Lower leg skin (tissue), 4 donors: ENCODE measurements around the gene VPS4A. TPM values are rescaled to one million over a fixed set of nuclear protein-coding genes. Genes with fewer than 3 reads are reported as not detected.

Source experiments
- DNase-seq, 2 donors: peaks; one replicate each; pipeline ENCODE4 v3.0.0-alpha.2; 2019; ENCODE audit warnings: low spot score in 2 of 2
- H3K4me3 ChIP-seq: fragments of 200-600 bp; sonication (generic); 2 replicates; pipeline ENCODE4 v1.5.1; 2017; ENCODE audit warnings: mild to moderate bottlenecking, low read depth; ENCODE audit not compliant: poor library complexity, severe bottlenecking
- POLR2A ChIP-seq, 2 donors: fragments of 450-650 bp; IDR thresholded peaks; one replicate each; pipeline ENCODE4 v1.6.1; 2016 to 2017; ENCODE audit warnings: antibody characterized with exemption in 2 of 2, mild to moderate bottlenecking in 1 of 2, moderate library complexity in 1 of 2
- WGBS, 2 donors: methylation state at CpG; one replicate each; pipeline ENCODE4 v1.1.5; 2018; 5-methylcytosine and 5-hydroxymethylcytosine counted together
- intact Hi-C: fragments of 100-400 bp; cut with DNase I; formaldehyde crosslinking; loops from one replicate; pipeline ENCODE4 v1.15.0; 2023; ENCODE audit warnings: low total_unique reads
- total RNA-seq, 4 donors: library from RNA; depleted of rRNA; stranded (reverse); fragments of >200 nt; gene quantifications; one replicate each; pipeline ENCODE4 v1.1.0, GENCODE V29; 2016
- TF ChIP-seq, protein P1 (sequence below), 3 donors: fragments of 450-650 bp; IDR thresholded peaks; one replicate each; pipeline ENCODE4 v1.5.1; 2016; ENCODE audit warnings: antibody characterized with exemption in 3 of 3, mild to moderate bottlenecking in 3 of 3, moderate library complexity in 2 of 3

The VPS4A gene
- total RNA-seq, 4 donors from 2014 or later: 34.8 to 57.5 (median 35.6) TPM

DNA sequence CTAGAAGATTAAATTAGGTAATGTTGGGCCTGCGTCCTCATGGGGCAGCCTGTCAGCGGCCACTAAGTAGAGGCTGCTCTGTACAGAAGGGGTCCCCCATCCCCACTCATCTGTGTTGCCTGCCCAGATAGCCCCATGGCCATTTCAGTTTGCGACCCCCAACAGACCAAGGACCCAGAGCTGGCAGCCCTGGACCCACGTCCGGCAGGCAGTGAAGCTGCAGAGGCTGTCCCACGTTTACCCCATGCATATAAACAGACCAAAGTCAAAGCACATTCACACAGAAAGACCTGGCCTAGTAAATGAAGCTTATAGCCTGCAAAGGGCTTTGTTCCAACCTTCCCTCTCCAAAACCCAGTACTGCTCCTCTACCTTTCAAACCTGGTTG, 14.6 kb downstream of the VPS4A start:
- 85 to 89% methylated on average over 6 of the region's 6 CpGs for WGBS, 2 donors

DNA sequence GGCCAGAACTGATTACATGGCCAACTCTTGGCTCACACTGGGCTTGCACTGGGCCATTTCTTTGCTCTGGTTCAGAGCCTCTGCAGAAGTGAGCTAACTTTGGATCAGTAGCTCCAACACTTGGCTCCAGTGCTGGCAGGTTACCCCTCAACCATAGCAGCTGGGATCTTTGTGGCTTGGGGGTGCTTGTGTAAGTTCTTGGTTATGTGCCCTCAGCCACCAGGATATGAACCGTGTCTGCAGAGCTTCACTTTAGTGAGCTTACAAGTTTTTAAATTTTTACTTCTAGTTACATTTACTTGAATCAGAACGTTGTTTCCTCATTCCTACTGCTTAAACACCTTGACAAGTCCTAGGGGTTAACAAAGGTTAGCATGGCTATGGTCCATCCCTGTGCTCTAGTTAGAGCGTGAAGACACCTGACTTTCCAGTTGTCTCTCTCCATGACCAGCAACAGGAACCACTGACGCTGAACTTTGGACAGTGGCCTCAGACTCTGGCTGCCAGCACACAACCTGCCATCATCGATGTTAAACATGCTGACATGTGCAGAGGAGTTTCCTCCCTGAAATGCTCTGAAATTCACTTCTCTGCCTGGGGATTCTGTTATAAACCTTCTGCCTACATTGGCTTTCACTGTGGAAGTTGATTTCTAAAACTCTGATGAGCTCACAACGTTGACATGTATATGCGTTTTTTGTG, 15.2 kb downstream of the VPS4A start:
- 55 to 58% methylated on average over 7 of the region's 7 CpGs for WGBS, 2 donors
- intact Hi-C loops: no loop called here
- no peak for TF ChIP-seq POLR2A (IDR thresholded peaks at IDR 0.05)
- TF ChIP-seq, protein P1, sequence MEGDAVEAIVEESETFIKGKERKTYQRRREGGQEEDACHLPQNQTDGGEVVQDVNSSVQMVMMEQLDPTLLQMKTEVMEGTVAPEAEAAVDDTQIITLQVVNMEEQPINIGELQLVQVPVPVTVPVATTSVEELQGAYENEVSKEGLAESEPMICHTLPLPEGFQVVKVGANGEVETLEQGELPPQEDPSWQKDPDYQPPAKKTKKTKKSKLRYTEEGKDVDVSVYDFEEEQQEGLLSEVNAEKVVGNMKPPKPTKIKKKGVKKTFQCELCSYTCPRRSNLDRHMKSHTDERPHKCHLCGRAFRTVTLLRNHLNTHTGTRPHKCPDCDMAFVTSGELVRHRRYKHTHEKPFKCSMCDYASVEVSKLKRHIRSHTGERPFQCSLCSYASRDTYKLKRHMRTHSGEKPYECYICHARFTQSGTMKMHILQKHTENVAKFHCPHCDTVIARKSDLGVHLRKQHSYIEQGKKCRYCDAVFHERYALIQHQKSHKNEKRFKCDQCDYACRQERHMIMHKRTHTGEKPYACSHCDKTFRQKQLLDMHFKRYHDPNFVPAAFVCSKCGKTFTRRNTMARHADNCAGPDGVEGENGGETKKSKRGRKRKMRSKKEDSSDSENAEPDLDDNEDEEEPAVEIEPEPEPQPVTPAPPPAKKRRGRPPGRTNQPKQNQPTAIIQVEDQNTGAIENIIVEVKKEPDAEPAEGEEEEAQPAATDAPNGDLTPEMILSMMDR (IDR thresholded peaks at IDR 0.05): no peak
- peak in 1 of 2 donors; percentile 59 for DNase-seq
- H3K4me3 ChIP-seq: no peak overlapping the region

More for the DNA sequence above, 14.6 kb downstream of the VPS4A start:
- TF ChIP-seq, protein P1 (IDR thresholded peaks at IDR 0.05): no peak
- no peak for TF ChIP-seq POLR2A (IDR thresholded peaks at IDR 0.05)
- no peak overlapping the region for H3K4me3 ChIP-seq
- intact Hi-C loops: no loop called here
- DNase-seq: peak in 1 of 2 donors; percentile 76

DNA sequence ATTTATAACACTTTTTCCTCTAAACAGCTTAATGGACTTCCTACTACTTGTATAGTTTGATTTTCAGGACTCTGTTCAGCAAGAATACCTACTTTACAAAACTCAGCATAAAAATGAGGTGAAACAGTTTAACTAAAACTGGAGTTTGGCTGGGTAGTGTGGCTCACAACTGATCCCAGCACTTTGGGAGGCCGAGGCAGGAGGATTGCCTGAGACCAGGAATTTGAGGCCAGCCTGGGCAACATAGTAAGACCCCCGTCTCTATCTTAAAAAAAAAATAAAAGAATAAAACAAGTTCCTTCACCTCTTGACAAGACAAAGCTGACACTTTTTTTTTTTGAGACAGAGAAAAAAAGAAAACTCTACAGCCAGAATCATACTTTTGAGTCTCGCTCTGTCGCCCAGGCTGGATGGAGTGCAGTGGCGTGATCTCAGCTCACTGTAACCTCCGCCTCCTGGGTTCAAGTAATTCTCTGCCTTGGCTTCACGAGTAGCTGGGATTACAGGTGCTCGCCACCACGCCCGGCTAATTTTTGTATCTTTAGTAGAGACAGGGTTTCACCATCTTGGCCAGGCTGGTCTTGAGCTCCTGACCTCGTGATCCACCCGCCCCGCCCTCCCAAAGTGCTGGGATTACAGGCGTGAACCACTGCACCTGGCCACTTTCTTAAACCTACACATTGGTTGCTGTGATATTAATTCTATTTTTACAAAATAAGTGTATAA, 16.6 kb downstream of the VPS4A start:
- TF ChIP-seq, protein P1 (IDR thresholded peaks at IDR 0.05): no peak
- TF ChIP-seq POLR2A (IDR thresholded peaks at IDR 0.05): no peak
- intact Hi-C loops: no loop called here
- no peak overlapping the region for H3K4me3 ChIP-seq
- 82 to 87% methylated on average over 14 of the region's 14 CpGs for WGBS, 2 donors
- DNase-seq: peak in 1 of 2 donors; percentile 50

DNA sequence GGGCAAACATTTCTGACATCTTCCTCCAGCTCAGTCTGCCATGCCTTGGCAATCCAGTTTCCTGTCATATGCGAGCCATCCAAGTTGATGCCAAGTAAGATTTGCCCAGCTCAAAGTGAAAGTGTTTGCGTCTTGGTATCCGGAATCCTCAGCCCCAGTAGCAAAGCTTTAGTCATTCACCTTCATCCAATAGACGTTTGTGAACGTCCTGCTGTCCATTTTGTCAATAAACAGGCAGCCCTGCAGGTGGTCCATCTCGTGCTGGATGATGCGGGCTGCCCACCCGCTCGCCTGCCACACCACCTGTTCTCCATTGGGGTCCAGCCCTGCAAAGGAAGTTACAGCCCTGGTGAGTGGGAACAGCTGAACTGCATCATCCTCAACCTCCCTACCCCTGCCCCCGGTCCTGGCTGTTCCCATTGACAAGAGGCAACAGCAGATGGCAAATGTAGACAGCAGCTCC, 17.7 kb downstream of the VPS4A start:
- no peak for TF ChIP-seq POLR2A (IDR thresholded peaks at IDR 0.05)
- TF ChIP-seq, protein P1 (IDR thresholded peaks at IDR 0.05): no peak
- peak in 1 of 2 donors; percentile 66 for DNase-seq
- 47 to 49% methylated on average over 10 of the region's 10 CpGs for WGBS, 2 donors
- no peak overlapping the region for H3K4me3 ChIP-seq
- intact Hi-C loops: no loop called here

DNA sequence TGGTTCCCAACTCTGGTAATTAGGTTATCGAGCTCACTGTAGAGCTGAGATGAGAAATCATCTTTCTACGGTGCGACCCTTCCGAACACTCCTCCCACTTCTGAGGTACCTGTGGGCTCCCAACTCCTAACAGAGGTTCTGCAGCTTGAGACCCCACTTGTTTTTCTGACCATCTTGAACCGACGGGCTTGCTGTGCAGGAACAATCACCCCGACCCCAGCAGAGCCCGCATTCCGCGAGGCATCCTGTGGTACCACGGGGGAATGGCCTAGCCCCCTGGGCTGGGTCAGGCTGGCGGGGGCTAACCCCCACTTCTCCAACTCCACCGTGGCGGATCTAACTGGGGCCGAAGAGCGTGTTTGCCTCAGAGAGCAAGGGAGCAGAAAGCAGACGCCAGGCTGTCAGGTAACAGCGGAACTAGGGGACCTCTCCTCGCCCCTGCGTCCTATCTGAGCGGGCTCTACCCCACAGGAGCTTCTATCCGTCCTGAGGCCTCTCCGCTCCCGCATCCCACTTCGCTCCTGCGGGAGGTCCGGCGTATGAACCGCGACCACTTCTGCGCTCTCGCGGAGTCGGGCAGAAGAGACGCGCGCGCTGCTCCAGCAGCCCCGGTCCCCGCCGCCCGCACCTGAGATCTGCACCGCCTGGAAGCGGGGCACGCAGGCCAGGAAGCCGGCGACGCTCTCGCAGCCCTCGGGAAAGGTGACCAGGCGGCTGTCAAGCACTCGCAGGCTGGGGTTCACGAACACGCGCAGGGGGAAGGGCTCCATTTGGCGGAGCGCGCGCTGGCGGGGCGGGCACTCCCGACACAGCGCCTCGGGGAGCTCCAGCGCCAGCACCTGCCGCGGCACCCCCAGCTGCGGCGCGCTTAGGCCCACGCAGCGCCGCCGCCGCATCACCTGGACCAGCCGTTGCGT, 18.5 kb downstream of the VPS4A start:
- intact Hi-C loops: no loop called here
- 8 to 12% methylated on average over 32 to 48 of the region's 77 CpGs for WGBS, 2 donors
- no peak for TF ChIP-seq POLR2A (IDR thresholded peaks at IDR 0.05)
- TF ChIP-seq, protein P1 (IDR thresholded peaks at IDR 0.05): no peak
- peak in 1 of 2 donors; percentile 86 for DNase-seq
- peak overlapping the region; percentile 64 for H3K4me3 ChIP-seq
